ENCODE data around the gene BLOC1S1. TPM values are rescaled to one million over a fixed set of nuclear protein-coding genes. Genes with fewer than 3 reads are reported as not detected.
A peak's percentile ranks its signal among the peaks of the same experiment; 100 is the strongest.

BLOC1S1 gene
- total and polyA plus RNA-seq, 9 of the 15 experiments (the other 6 are each of a cell fraction or from before 2014, with no cell fraction given): 75.2 to 161 (median 98.8) TPM

DNA sequence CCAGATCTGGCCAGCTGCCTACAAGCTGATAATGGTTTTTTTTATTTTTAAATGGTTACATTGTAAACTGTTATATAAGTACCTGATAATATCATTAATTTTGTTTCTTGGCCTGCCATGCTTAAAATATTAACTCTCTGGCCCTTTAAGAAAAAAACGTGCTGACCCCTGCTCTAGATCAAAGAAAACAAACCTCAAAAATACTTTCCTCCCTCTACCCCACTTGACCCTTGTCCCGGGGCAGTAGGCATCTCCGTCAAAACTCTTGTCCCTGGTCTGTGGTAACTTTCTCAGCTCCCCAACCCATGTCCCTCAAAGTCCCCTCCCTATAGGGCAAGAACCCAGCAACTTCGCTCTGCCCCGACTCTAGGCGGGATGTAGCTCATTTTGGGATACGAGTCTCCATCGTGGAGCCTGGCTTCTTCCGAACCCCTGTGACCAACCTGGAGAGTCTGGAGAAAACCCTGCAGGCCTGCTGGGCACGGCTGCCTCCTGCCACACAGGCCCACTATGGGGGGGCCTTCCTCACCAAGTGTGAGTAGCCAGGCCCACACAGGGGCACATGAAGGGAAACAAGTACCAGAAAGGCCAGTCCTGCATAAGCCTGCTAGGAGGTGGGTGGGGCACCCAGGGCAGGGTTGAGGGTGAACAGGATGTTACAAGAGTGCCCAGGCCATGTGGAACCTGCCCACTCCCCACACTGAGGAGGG, 7.8 kb downstream of the BLOC1S1 start (continued):
- TF ChIP-seq, protein P1, sequence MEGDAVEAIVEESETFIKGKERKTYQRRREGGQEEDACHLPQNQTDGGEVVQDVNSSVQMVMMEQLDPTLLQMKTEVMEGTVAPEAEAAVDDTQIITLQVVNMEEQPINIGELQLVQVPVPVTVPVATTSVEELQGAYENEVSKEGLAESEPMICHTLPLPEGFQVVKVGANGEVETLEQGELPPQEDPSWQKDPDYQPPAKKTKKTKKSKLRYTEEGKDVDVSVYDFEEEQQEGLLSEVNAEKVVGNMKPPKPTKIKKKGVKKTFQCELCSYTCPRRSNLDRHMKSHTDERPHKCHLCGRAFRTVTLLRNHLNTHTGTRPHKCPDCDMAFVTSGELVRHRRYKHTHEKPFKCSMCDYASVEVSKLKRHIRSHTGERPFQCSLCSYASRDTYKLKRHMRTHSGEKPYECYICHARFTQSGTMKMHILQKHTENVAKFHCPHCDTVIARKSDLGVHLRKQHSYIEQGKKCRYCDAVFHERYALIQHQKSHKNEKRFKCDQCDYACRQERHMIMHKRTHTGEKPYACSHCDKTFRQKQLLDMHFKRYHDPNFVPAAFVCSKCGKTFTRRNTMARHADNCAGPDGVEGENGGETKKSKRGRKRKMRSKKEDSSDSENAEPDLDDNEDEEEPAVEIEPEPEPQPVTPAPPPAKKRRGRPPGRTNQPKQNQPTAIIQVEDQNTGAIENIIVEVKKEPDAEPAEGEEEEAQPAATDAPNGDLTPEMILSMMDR (IDR thresholded peaks at IDR 0.05 in 2 of 3, conservative IDR thresholded peaks at IDR 0.05 in 1 of 3; ENCODE audit: insufficient read depth in 2 of 3, low read depth in 1 of 3, low read length in 3 of 3): no peak
- TF ChIP-seq, protein P2, sequence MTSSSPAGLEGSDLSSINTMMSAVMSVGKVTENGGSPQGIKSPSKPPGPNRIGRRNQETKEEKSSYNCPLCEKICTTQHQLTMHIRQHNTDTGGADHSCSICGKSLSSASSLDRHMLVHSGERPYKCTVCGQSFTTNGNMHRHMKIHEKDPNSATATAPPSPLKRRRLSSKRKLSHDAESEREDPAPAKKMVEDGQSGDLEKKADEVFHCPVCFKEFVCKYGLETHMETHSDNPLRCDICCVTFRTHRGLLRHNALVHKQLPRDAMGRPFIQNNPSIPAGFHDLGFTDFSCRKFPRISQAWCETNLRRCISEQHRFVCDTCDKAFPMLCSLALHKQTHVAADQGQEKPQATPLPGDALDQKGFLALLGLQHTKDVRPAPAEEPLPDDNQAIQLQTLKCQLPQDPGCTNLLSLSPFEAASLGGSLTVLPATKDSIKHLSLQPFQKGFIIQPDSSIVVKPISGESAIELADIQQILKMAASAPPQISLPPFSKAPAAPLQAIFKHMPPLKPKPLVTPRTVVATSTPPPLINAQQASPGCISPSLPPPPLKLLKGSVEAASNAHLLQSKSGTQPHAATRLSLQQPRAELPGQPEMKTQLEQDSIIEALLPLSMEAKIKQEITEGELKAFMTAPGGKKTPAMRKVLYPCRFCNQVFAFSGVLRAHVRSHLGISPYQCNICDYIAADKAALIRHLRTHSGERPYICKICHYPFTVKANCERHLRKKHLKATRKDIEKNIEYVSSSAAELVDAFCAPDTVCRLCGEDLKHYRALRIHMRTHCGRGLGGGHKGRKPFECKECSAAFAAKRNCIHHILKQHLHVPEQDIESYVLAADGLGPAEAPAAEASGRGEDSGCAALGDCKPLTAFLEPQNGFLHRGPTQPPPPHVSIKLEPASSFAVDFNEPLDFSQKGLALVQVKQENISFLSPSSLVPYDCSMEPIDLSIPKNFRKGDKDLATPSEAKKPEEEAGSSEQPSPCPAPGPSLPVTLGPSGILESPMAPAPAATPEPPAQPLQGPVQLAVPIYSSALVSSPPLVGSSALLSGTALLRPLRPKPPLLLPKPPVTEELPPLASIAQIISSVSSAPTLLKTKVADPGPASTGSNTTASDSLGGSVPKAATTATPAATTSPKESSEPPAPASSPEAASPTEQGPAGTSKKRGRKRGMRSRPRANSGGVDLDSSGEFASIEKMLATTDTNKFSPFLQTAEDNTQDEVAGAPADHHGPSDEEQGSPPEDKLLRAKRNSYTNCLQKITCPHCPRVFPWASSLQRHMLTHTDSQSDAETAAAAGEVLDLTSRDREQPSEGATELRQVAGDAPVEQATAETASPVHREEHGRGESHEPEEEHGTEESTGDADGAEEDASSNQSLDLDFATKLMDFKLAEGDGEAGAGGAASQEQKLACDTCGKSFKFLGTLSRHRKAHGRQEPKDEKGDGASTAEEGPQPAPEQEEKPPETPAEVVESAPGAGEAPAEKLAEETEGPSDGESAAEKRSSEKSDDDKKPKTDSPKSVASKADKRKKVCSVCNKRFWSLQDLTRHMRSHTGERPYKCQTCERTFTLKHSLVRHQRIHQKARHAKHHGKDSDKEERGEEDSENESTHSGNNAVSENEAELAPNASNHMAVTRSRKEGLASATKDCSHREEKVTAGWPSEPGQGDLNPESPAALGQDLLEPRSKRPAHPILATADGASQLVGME (CRISPR knock-in tag; IDR thresholded peaks at IDR 0.05): no peak
- TF ChIP-seq ZNF184 (CRISPR knock-in tag; IDR thresholded peaks at IDR 0.05) (no peak), CEBPG (CRISPR knock-in tag; IDR thresholded peaks at IDR 0.05) (peak; percentile 19; the same call in 1 of the 2 replicates), CEBPG (tag; conservative IDR thresholded peaks at IDR 0.05 in 1 of 2, IDR thresholded peaks at IDR 0.05 in 1 of 2) (no peak), ZNF766 (CRISPR knock-in tag; conservative IDR thresholded peaks at IDR 0.05) (no peak), POLR2G (IDR thresholded peaks at IDR 0.05; ENCODE audit: low read depth, low read length) (peak; percentile 76), SPI1 (IDR thresholded peaks at IDR 0.05; ENCODE audit: borderline replicate concordance, low read depth, low read length) (no peak), ZNF583 (CRISPR knock-in tag; IDR thresholded peaks at IDR 0.05) (no peak), BCOR (IDR thresholded peaks at IDR 0.05) (no peak), ZNF764 (CRISPR knock-in tag; IDR thresholded peaks at IDR 0.05; ENCODE audit: low read depth) (no peak), KLF10 (CRISPR knock-in tag; IDR thresholded peaks at IDR 0.05) (no peak), CHCHD3 (CRISPR knock-in tag; IDR thresholded peaks at IDR 0.05) (no peak), RHOXF2B (CRISPR knock-in tag; conservative IDR thresholded peaks at IDR 0.05) (no peak), NONO (IDR thresholded peaks at IDR 0.05; ENCODE audit: low read depth in 2 of 2, low read length in 1 of 2) (no peak)
- TF ChIP-seq, protein P3, sequence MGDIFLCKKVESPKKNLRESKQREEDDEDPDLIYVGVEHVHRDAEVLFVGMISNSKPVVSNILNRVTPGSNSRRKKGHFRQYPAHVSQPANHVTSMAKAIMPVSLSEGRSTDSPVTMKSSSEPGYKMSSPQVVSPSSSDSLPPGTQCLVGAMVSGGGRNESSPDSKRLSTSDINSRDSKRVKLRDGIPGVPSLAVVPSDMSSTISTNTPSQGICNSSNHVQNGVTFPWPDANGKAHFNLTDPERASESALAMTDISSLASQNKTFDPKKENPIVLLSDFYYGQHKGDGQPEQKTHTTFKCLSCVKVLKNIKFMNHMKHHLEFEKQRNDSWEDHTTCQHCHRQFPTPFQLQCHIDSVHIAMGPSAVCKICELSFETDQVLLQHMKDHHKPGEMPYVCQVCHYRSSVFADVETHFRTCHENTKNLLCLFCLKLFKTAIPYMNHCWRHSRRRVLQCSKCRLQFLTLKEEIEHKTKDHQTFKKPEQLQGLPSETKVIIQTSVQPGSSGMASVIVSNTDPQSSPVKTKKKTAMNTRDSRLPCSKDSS (IDR thresholded peaks at IDR 0.05; ENCODE audit: low read depth, partially characterized antibody): no peak
- TF ChIP-seq, protein P4, sequence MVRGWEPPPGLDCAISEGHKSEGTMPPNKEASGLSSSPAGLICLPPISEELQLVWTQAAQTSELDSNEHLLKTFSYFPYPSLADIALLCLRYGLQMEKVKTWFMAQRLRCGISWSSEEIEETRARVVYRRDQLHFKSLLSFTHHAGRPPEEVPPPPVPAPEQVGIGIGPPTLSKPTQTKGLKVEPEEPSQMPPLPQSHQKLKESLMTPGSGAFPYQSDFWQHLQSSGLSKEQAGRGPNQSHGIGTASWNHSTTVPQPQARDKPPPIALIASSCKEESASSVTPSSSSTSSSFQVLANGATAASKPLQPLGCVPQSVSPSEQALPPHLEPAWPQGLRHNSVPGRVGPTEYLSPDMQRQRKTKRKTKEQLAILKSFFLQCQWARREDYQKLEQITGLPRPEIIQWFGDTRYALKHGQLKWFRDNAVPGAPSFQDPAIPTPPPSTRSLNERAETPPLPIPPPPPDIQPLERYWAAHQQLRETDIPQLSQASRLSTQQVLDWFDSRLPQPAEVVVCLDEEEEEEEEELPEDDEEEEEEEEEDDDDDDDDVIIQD (CRISPR knock-in tag; IDR thresholded peaks at IDR 0.05): no peak
